Measurements from ENCODE around the gene CCK.

GRCh38 chr3:42289026-42289425, 23.0 kb upstream of the CCK start:
- TF ChIP-seq CTCF (conservative IDR thresholded peaks at IDR 0.05 in 1 of 2, IDR thresholded peaks at IDR 0.05 in 1 of 2; ENCODE audit: extremely low read depth in 1 of 2, insufficient read depth in 1 of 2, low read depth in 1 of 2, low read length in 2 of 2) (no peak), EZH2 (IDR thresholded peaks at IDR 0.05; ENCODE audit: borderline replicate concordance, low read length) (no peak)
